HTERT RPE-1 (cell line): ENCODE data around the gene CDCA7L.
"Not testable (repeated sequence)": the region's sequence is repeated elsewhere in the genome, so short reads cannot be mapped to it uniquely, and the experiment has no call there.

ENCODE experiments used
- in situ Hi-C: fragments of 300-500 bp; cut with MboI; formaldehyde crosslinking; loops from 4 replicates; pipeline ENCODE4 v1.14.3; 2020; ENCODE audit warnings: low sequenced_read_pairs

The CDCA7L gene

GRCh38 chr7:21944616-21945453 lies 864 bp downstream of the CDCA7L start:
- in situ Hi-C loops = no loop called here

GRCh38 chr7:21943436-21943835 lies 2.3 kb downstream of the CDCA7L start:
- in situ Hi-C loops = no loop called here

- in situ Hi-C loops = no loop called here
These were observed 2.7 kb downstream of the CDCA7L start for GRCh38 chr7:21942955-21943354.

GRCh38 chr7:21941611-21942141 lies 4.0 kb downstream of the CDCA7L start:
- in situ Hi-C loops = no loop called here

- in situ Hi-C loops = no loop called here
These were observed 5.8 kb downstream of the CDCA7L start for GRCh38 chr7:21939858-21940372.

GRCh38 chr7:21939136-21939857 lies 6.4 kb downstream of the CDCA7L start:
- in situ Hi-C loops = no loop called here

GRCh38 chr7:21938463-21938862 lies 7.2 kb downstream of the CDCA7L start:
- in situ Hi-C loops = no loop called here

- in situ Hi-C loops = no loop called here
These were observed 10.9 kb downstream of the CDCA7L start for GRCh38 chr7:21934808-21935207.

GRCh38 chr7:21933293-21933692 lies 12.4 kb downstream of the CDCA7L start:
- in situ Hi-C loops = not testable (repeated sequence)

GRCh38 chr7:21927693-21928092 lies 18.0 kb downstream of the CDCA7L start:
- in situ Hi-C loops = no loop called here

GRCh38 chr7:21926448-21926847 lies 19.3 kb downstream of the CDCA7L start:
- in situ Hi-C loops = no loop called here

GRCh38 chr7:21923658-21924057 lies 22.0 kb downstream of the CDCA7L start:
- in situ Hi-C loops = no loop called here

- in situ Hi-C loops = no loop called here
These were observed 23.1 kb downstream of the CDCA7L start for GRCh38 chr7:21922605-21923004.

GRCh38 chr7:21920936-21921335 lies 24.8 kb downstream of the CDCA7L start:
- in situ Hi-C loops = no loop called here

GRCh38 chr7:21918216-21918615 lies 27.5 kb downstream of the CDCA7L start:
- in situ Hi-C loops = no loop called here

GRCh38 chr7:21916629-21917028 lies 29.1 kb downstream of the CDCA7L start:
- in situ Hi-C loops = no loop called here

GRCh38 chr7:21916176-21916575 lies 29.5 kb downstream of the CDCA7L start:
- in situ Hi-C loops = no loop called here

- in situ Hi-C loops = no loop called here
These were observed 30.6 kb downstream of the CDCA7L start for GRCh38 chr7:21915140-21915539.

GRCh38 chr7:21914671-21915070 lies 31.0 kb downstream of the CDCA7L start:
- in situ Hi-C loops = no loop called here

- in situ Hi-C loops = no loop called here
These were observed 32.5 kb downstream of the CDCA7L start for GRCh38 chr7:21912931-21913780.

GRCh38 chr7:21912305-21912704 lies 33.4 kb downstream of the CDCA7L start:
- in situ Hi-C loops = no loop called here
